Uterus (tissue), 4 donors: ENCODE data around the gene PGM3. TPM values are rescaled to one million over a fixed set of nuclear protein-coding genes. Genes with fewer than 3 reads are reported as not detected.
A peak's percentile ranks its signal among the peaks of the same experiment; 100 is the strongest.

Source experiments
- DNase-seq, 2 donors: peaks; one replicate each; pipeline ENCODE4 v3.0.0-alpha.2; 2019 to 2020
- H3K27ac ChIP-seq, 2 donors: fragments of 200-600 bp; sonication (generic); 1 replicate in 1 of 2; 2 replicates in 1 of 2; pipeline ENCODE4 v1.5.1; 2016 to 2018
- H3K27me3 ChIP-seq, 2 donors: fragments of 200-600 bp; sonication (generic); one replicate each; pipeline ENCODE4 v1.5.1; 2018 to 2019; ENCODE audit warnings: control low read depth in 1 of 2
- H3K36me3 ChIP-seq, 2 donors: fragments of 200-600 bp; sonication (generic); one replicate each; pipeline ENCODE4 v1.5.1; 2019; ENCODE audit warnings: control low read depth in 1 of 2
- H3K4me1 ChIP-seq, 2 donors: fragments of 200-600 bp; sonication (generic); one replicate each; pipeline ENCODE4 v1.5.1; 2018 to 2019; ENCODE audit warnings: control low read depth in 1 of 2
- H3K4me3 ChIP-seq, 2 donors: fragments of 200-600 bp; sonication (generic); 1 replicate in 1 of 2; 2 replicates in 1 of 2; pipeline ENCODE4 v1.5.1; 2018 to 2019; ENCODE audit warnings: mild to moderate bottlenecking in 1 of 2
- H3K9me3 ChIP-seq, 2 donors: fragments of 200-600 bp; sonication (generic); one replicate each; pipeline ENCODE4 v1.5.1; 2019; ENCODE audit warnings: control low read depth in 1 of 2
- POLR2A ChIP-seq, 2 donors: fragments of 450-650 bp; IDR thresholded peaks; one replicate each; pipeline ENCODE4 v1.6.1; 2016; ENCODE audit warnings: antibody characterized with exemption in 2 of 2, mild to moderate bottlenecking in 1 of 2, moderate library complexity in 1 of 2
- intact Hi-C: fragments of 100-400 bp; cut with DNase I; formaldehyde crosslinking; loops from one replicate; pipeline ENCODE4 v1.15.1; 2023; ENCODE audit warnings: low total_unique reads
- total RNA-seq, 4 donors: library from RNA; depleted of rRNA in 3 of 4; stranded (reverse); fragments of >200 nt in 3 of 4; gene quantifications; one replicate each; pipeline versions ENCODE4 v1.1.0 to v1.2.4, GENCODE V29; 2014 to 2023
- TF ChIP-seq, protein P1 (sequence below), 4 experiments: fragments of 200-600 bp in 2 of 4; fragments of 450-650 bp in 2 of 4; sonication (generic) in 2 of 4; IDR thresholded peaks; one replicate each; pipeline ENCODE4 v1.5.1; 2016 to 2019; ENCODE audit warnings: antibody characterized with exemption in 4 of 4, mild to moderate bottlenecking in 2 of 4, moderate library complexity in 1 of 4
- donor health status: DM: yes; HTN: yes; CAD: no.

PGM3 gene
- 100 to 1,000 TPM in 1 of 4 donors, 10 to 100 TPM in 3; 11.8 to 185 (median 60.9) TPM for total RNA-seq

GRCh38 chr6:83192871-83193746 is at the start of gene PGM3, which contains the start of gene RWDD2A:
TSS of gene PGM3 (minus strand) at chr6:83193265. CDS start at chr6:83191012, 2,253 bp downstream.
TSS of gene RWDD2A (plus strand) at chr6:83193357. CDS start at chr6:83194452, 1,095 bp downstream.
- TF ChIP-seq POLR2A (IDR thresholded peaks at IDR 0.05): peak; percentile 85 to 87
- TF ChIP-seq, protein P1, sequence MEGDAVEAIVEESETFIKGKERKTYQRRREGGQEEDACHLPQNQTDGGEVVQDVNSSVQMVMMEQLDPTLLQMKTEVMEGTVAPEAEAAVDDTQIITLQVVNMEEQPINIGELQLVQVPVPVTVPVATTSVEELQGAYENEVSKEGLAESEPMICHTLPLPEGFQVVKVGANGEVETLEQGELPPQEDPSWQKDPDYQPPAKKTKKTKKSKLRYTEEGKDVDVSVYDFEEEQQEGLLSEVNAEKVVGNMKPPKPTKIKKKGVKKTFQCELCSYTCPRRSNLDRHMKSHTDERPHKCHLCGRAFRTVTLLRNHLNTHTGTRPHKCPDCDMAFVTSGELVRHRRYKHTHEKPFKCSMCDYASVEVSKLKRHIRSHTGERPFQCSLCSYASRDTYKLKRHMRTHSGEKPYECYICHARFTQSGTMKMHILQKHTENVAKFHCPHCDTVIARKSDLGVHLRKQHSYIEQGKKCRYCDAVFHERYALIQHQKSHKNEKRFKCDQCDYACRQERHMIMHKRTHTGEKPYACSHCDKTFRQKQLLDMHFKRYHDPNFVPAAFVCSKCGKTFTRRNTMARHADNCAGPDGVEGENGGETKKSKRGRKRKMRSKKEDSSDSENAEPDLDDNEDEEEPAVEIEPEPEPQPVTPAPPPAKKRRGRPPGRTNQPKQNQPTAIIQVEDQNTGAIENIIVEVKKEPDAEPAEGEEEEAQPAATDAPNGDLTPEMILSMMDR (IDR thresholded peaks at IDR 0.05): peak in 2 of 4 experiments; percentile 5 to 6
- H3K9me3 ChIP-seq: no peaks in the 10 kb centered on the region
- peaks cover 0 to 5% of the 10 kb centered on the region in 2 donors for H3K4me1 ChIP-seq
- no peaks in the 10 kb centered on the region for H3K36me3 ChIP-seq
- DNase-seq: peak; percentile 85 to 87
- no peaks in the 10 kb centered on the region for H3K27me3 ChIP-seq
- intact Hi-C loops: no loop called here
- peak within 1 kb of the TSS; percentile 86 to 96 for H3K4me3 ChIP-seq
- peak within 1 kb of the TSS; percentile 76 to 81 for H3K27ac ChIP-seq

GRCh38 chr6:83231146-83231545 is 38.1 kb upstream of the PGM3 start:
- no peaks in the 10 kb centered on the region for H3K4me1 ChIP-seq
- DNase-seq: no peak
- no peaks in the 10 kb centered on the region for H3K9me3 ChIP-seq
- no peaks in the 10 kb centered on the region for H3K27me3 ChIP-seq
- intact Hi-C loops: no loop called here
- no peak overlapping the region for H3K27ac ChIP-seq
- no peak for TF ChIP-seq POLR2A (IDR thresholded peaks at IDR 0.05)
- TF ChIP-seq, protein P1 (IDR thresholded peaks at IDR 0.05): no peak
- H3K4me3 ChIP-seq: no peak overlapping the region
- H3K36me3 ChIP-seq: no peaks in the 10 kb centered on the region

- no peaks in the 10 kb centered on the region for H3K27me3 ChIP-seq
- H3K4me1 ChIP-seq: no peaks in the 10 kb centered on the region
- no peak for TF ChIP-seq POLR2A (IDR thresholded peaks at IDR 0.05)
- TF ChIP-seq, protein P1 (IDR thresholded peaks at IDR 0.05): no peak
- intact Hi-C loops: loop anchor here (10.0 kb wide), 1 partner anchor 288 kb away; the partner anchor contains the start of gene PRSS35
- H3K36me3 ChIP-seq: no peaks in the 10 kb centered on the region
- no peak overlapping the region for H3K27ac ChIP-seq
- DNase-seq: no peak
- H3K4me3 ChIP-seq: no peak overlapping the region
- no peaks in the 10 kb centered on the region for H3K9me3 ChIP-seq
Observed at GRCh38 chr6:83226517-83226916, 33.5 kb upstream of the PGM3 start.

DNA sequence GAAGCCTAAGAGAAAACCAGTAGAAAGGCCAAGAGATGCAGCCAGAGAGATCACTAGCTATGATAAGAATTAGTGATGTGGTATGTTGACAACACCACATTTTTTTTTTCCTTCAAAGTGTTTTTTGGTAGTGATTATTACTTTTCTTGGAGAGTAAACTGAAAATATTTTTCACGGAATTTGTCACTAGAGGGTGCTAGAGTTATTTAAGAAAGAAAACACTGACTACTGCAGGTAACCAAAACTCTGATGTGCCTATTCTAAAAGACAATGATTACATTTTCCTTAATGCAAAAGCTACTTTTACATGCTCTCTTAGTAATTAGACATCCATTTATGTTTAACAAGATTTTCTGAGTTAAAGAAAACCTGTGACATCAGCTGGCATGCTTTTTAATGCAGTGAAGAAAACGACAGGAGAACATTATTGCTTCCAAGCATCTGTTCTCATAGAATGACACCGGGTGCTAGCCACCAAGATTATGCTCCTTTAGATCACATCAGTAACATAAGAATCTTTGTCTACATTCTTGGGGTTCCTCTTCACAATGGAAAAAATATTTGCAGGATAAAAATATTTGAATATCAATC is 28.9 kb upstream of the PGM3 start:
- intact Hi-C loops: loop anchor here (10.0 kb wide), 1 partner anchor 293 kb away; the partner anchor contains the start of gene PRSS35
- Histone ChIP-seq H3K4me1 (no peaks in the 10 kb centered on the region), H3K9me3 (no peaks in the 10 kb centered on the region), H3K4me3 (no peak overlapping the region), H3K27me3 (no peaks in the 10 kb centered on the region), H3K27ac (no peak overlapping the region), H3K36me3 (no peaks in the 10 kb centered on the region)
- TF ChIP-seq, protein P1 (IDR thresholded peaks at IDR 0.05): peak; percentile 11 to 44 (median 39)
- no peak for TF ChIP-seq POLR2A (IDR thresholded peaks at IDR 0.05)
- no peak for DNase-seq
